ENCODE results near the gene PTPN3. TPM values are rescaled to one million over a fixed set of nuclear protein-coding genes. Genes with fewer than 3 reads are reported as not detected.
A peak's percentile ranks its signal among the peaks of the same experiment; 100 is the strongest.

Gene PTPN3
- total and polyA plus RNA-seq, 9 of the 15 experiments (the other 6 are each of a cell fraction or from before 2014, with no cell fraction given), result 0.02 TPM; not detected in 8

- no peak for FAIRE-seq
- peak; percentile 49; the same call in 2 of the 3 replicates for ATAC-seq
- Histone ChIP-seq H3K27ac (ENCODE audit: extremely low read depth, low read depth, low read length) (no peak overlapping the region), H3K27me3 (ENCODE audit: control insufficient read depth in 2 of 2, insufficient read depth in 2 of 2, low read length in 2 of 2) (peaks cover 21 to 30% of the 10 kb centered on the region in 2 experiments), H3K9ac (ENCODE audit: insufficient read depth in 1 of 2, low read depth in 2 of 2, low read length in 2 of 2) (no peak overlapping the region), H3K9me1 (ENCODE audit: control insufficient read depth, insufficient read depth, low read length) (peaks cover 3% of the 10 kb centered on the region), H3K4me1 (replicated peaks in 1 of 2; ENCODE audit: control insufficient read depth in 2 of 2, insufficient read depth in 2 of 2, low read length in 2 of 2) (peaks cover 0 to 6% of the 10 kb centered on the region in 2 experiments; a peak in 2 of 5 replicates), H4K20me1 (replicated peaks; ENCODE audit: control insufficient read depth, insufficient read depth, low read length) (no peaks in the 10 kb centered on the region), H2AFZ (ENCODE audit: low read depth, low read length) (no peak overlapping the region), H3K36me3 (ENCODE audit: control insufficient read depth, insufficient read depth, low read length) (no peaks in the 10 kb centered on the region), H3K79me2 (ENCODE audit: control insufficient read depth, insufficient read depth, low read length) (no peaks in the 10 kb centered on the region), H3K9me3 (replicated peaks; ENCODE audit: control insufficient read depth, insufficient read depth, low read depth, low read length) (no peaks in the 10 kb centered on the region), H3K4me3 (no peak overlapping the region), H3K4me2 (ENCODE audit: insufficient read depth, low read length) (no peak overlapping the region)
- in situ Hi-C loops (cut with MboI) (no loop called here), intact Hi-C loops (cut with micrococcal nuclease) (no loop called here)
- ChIA-PET CTCF (ENCODE audit: low intra/inter-chr PET ratio) (no interaction called here), POLR2A (no interaction called here)
- 7% methylated on average over 40 of the region's 56 CpGs for WGBS (ENCODE audit: insufficient coverage, low coverage, missing lambda C conversion rate)
- TF ChIP-seq NUFIP1 (IDR thresholded peaks at IDR 0.05; ENCODE audit: partially characterized antibody) (no peak), HMBOX1 (IDR thresholded peaks at IDR 0.05) (no peak), TFE3 (CRISPR knock-in tag; IDR thresholded peaks at IDR 0.05) (no peak), PRMT5 (CRISPR knock-in tag; IDR thresholded peaks at IDR 0.05) (no peak), REST (IDR thresholded peaks at IDR 0.05; ENCODE audit: borderline replicate concordance) (no peak), REST (CRISPR knock-in tag; IDR thresholded peaks at IDR 0.05; ENCODE audit: low read depth) (no peak), ZNF507 (tag; conservative IDR thresholded peaks at IDR 0.05) (no peak), ELF1 (tag; IDR thresholded peaks at IDR 0.05) (no peak), RBBP5 (IDR thresholded peaks at IDR 0.05; ENCODE audit: borderline replicate concordance, insufficient read depth, low read length, poor library complexity, severe bottlenecking) (no peak), ESRRB (CRISPR knock-in tag; IDR thresholded peaks at IDR 0.05; ENCODE audit: borderline replicate concordance) (no peak), ILK (tag; IDR thresholded peaks at IDR 0.05; ENCODE audit: borderline replicate concordance, low read depth) (no peak)
- no peak for DNase-seq (ENCODE audit: extremely low read depth in 1 of 4, low spot score in 3 of 4)
- no TSS peak for BruUV-seq (replicated peaks)
Measured at GRCh38 chr9:109499631-109500410, 1.7 kb upstream of the PTPN3 start.
